Right lobe of liver (tissue), 4 donors: ENCODE data around the gene RBMS2.
"Not testable (repeated sequence)": the region's sequence is repeated elsewhere in the genome, so short reads cannot be mapped to it uniquely, and the experiment has no call there.

Source experiments
- POLR2A ChIP-seq: fragments of 450-650 bp; IDR thresholded peaks from one replicate; pipeline ENCODE4 v1.6.1; 2017; ENCODE audit warnings: antibody characterized with exemption, mild to moderate bottlenecking
- TF ChIP-seq, protein P1 (sequence below), 4 donors: fragments of 200-600 bp in 3 of 4; fragments of 450-650 bp in 1 of 4; IDR thresholded peaks; one replicate each; pipeline versions ENCODE4 v1.5.1 to v1.8.0; 2016 to 2022; ENCODE audit warnings: antibody characterized with exemption in 4 of 4, mild to moderate bottlenecking in 2 of 4
- donor health status: DM: no; HTN: no; CAD: no.
- donor health status: DM: no; HTN: no; CAD: no.
- donor health status: DM: no; HTN: yes; CAD: no.

DNA sequence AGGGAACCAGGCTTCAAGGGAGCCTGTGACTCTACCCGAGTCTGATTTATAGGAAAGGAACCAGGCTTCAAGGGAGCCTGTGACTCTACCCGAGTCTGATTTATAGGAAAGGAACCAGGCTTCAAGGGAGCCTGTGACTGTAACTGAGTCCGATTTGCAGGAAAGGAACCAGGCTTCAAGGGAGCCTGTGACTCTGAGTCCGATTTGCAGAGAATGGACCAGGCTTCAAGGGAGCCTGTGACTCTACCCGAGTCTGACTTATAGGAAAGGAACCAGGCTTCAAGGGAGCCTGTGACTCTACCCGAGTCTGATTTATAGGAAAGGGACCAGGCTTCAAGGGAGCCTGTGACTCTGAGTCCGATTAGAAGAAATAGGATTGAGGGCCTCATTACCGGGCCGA is 22.2 kb upstream of the RBMS2 start:
- TF ChIP-seq, protein P1, sequence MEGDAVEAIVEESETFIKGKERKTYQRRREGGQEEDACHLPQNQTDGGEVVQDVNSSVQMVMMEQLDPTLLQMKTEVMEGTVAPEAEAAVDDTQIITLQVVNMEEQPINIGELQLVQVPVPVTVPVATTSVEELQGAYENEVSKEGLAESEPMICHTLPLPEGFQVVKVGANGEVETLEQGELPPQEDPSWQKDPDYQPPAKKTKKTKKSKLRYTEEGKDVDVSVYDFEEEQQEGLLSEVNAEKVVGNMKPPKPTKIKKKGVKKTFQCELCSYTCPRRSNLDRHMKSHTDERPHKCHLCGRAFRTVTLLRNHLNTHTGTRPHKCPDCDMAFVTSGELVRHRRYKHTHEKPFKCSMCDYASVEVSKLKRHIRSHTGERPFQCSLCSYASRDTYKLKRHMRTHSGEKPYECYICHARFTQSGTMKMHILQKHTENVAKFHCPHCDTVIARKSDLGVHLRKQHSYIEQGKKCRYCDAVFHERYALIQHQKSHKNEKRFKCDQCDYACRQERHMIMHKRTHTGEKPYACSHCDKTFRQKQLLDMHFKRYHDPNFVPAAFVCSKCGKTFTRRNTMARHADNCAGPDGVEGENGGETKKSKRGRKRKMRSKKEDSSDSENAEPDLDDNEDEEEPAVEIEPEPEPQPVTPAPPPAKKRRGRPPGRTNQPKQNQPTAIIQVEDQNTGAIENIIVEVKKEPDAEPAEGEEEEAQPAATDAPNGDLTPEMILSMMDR (IDR thresholded peaks at IDR 0.05), result not testable (repeated sequence)
- not testable (repeated sequence) for TF ChIP-seq POLR2A
